Type B pancreatic cell (in vitro differentiated cells): Measurements from ENCODE around the gene FOSL1. TPM values are rescaled to one million over a fixed set of nuclear protein-coding genes. Genes with fewer than 3 reads are reported as not detected.

Source experiments
- DNase-seq: peaks from one replicate; pipeline ENCODE4 v3.0.0; 2021; ENCODE audit warnings: mixed read lengths; ENCODE audit not compliant: unreplicated experiment; ENCODE audit errors: extremely low spot score
- H3K27ac Mint-ChIP-seq: 2 replicates; pipeline ENCODE4 v1.8.0; 2021; ENCODE audit warnings: mild to moderate bottlenecking, mixed read lengths
- H3K27me3 Mint-ChIP-seq: 2 replicates; pipeline ENCODE4 v1.8.0; 2021; ENCODE audit warnings: mixed read lengths
- H3K36me3 Mint-ChIP-seq: 2 replicates; pipeline ENCODE4 v1.8.0; 2021; ENCODE audit warnings: mixed read lengths
- H3K4me1 Mint-ChIP-seq: one replicate; pipeline ENCODE4 v1.8.0; 2021; ENCODE audit warnings: mixed read lengths; ENCODE audit not compliant: unreplicated experiment
- H3K4me3 Mint-ChIP-seq: 2 replicates; pipeline ENCODE4 v1.8.0; 2021; ENCODE audit warnings: mild to moderate bottlenecking, mixed read lengths
- H3K9me3 Mint-ChIP-seq: 2 replicates; pipeline ENCODE4 v1.8.0; 2021; ENCODE audit warnings: mixed read lengths
- total RNA-seq: library from RNA; stranded (reverse); gene quantifications from 2 replicates; pipeline ENCODE4 v1.2.1, GENCODE V29; 2021; ENCODE audit warnings: low replicate concordance
- TF ChIP-seq, protein P1 (sequence below): fragments of 200-600 bp; sonication (generic); conservative IDR thresholded peaks from 2 replicates; pipeline ENCODE4 v1.5.0; 2021; ENCODE audit warnings: antibody characterized with exemption, mild to moderate bottlenecking

The FOSL1 gene
- total RNA-seq, 1 donor from 2014 or later = 2.1 TPM

DNA sequence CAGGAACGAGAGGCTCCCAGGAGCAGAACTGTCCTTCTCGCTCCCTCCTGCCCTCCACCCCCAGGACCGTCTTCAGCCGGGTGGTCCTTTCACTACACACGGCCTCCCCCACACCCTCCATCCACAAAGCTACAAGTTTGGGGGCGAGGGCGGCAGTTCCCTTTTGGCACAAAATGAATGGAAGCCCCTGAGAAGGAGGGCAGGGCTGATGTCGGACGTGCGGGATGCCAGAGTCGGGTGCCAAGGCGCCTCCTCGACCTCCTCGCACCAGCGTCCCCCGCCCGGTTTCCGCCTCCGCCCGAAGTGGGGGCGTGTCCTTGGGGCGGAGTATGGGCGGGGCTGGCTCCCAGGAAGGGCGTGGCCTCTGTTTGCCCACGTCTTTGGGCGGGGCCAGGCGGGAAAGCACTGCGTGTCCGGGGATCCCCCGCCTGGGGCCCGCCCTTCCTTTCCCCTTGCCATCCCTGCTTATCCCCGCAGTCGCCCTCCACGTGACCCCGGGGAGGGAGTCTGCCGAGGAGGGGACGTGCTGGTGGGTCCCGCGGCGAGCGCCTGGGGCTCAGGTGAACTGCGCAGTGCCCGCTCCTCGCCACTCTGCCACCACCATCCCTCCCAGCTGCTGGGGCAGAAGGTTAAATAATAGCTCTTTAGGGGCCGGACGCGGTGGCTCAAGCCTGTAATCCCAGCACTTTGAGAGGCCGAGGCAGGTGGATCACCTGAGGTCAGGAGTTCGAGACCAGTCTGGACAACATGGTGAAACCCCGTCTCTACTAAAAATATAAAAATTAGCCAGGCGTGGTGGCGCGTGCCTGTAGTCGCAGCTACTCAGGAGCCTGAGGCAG lies 26.7 kb downstream of the FOSL1 start:
- H3K4me3 Mint-ChIP-seq = peak overlapping the region; percentile 94
- peaks cover 4% of the 10 kb centered on the region for H3K4me1 Mint-ChIP-seq
- H3K9me3 Mint-ChIP-seq = no peaks in the 10 kb centered on the region
- no peaks in the 10 kb centered on the region for H3K36me3 Mint-ChIP-seq
- DNase-seq = peak; percentile 96
- TF ChIP-seq, protein P1, sequence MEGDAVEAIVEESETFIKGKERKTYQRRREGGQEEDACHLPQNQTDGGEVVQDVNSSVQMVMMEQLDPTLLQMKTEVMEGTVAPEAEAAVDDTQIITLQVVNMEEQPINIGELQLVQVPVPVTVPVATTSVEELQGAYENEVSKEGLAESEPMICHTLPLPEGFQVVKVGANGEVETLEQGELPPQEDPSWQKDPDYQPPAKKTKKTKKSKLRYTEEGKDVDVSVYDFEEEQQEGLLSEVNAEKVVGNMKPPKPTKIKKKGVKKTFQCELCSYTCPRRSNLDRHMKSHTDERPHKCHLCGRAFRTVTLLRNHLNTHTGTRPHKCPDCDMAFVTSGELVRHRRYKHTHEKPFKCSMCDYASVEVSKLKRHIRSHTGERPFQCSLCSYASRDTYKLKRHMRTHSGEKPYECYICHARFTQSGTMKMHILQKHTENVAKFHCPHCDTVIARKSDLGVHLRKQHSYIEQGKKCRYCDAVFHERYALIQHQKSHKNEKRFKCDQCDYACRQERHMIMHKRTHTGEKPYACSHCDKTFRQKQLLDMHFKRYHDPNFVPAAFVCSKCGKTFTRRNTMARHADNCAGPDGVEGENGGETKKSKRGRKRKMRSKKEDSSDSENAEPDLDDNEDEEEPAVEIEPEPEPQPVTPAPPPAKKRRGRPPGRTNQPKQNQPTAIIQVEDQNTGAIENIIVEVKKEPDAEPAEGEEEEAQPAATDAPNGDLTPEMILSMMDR = no peak
- H3K27ac Mint-ChIP-seq = peak overlapping the region; percentile 88
- peaks cover 5% of the 10 kb centered on the region for H3K27me3 Mint-ChIP-seq

DNA sequence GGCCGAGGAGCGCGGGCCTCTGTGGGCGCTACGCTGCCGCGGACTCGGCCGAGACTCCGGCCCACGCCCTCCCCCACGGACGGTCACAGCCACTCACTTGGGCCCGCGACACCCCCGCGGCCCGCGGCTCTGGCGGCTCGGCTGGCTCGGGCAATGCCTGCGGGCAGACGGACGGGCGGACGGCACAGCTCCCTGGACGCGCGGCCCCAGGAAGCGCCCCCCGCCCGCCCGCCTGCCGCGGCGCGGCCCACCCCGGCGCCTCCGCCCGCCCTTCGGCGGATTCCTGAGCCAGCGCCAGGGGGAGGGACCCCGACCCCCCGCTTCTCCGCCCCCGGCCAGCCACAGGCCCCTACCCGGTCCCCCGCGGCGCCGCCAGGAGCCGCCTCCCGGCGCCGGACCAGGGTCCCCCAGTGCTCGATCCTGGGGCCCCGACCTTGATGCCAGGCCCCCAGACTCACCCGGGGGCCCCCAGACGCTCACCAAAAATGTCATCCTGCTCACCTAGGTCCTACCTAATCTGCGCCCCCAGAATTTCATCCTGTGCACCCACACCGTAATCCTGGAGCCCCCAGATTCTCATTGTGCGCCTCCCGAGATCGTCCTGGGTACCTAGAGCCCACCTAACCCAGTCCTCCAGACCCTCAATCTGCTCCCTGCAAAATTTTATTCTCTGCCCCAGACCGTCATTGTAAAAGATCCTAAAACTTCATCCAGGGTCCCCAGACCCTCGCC lies 27.4 kb downstream of the FOSL1 start, which contains the start of gene EFEMP2:
TSS of gene EFEMP2 (minus strand) at position 215 of the 732 bp plus-strand sequence. CDS start 446 bp downstream, outside the sequence.
- DNase-seq = no peak
- TF ChIP-seq, protein P1 = no peak
- Mint-ChIP-seq H3K27me3 (peaks cover 5% of the 10 kb centered on the region), H3K9me3 (no peaks in the 10 kb centered on the region), H3K4me1 (peaks cover 5% of the 10 kb centered on the region), H3K27ac (peak within 1 kb of the TSS; percentile 88), H3K4me3 (peak within 1 kb of the TSS; percentile 94), H3K36me3 (no peaks in the 10 kb centered on the region)

DNA sequence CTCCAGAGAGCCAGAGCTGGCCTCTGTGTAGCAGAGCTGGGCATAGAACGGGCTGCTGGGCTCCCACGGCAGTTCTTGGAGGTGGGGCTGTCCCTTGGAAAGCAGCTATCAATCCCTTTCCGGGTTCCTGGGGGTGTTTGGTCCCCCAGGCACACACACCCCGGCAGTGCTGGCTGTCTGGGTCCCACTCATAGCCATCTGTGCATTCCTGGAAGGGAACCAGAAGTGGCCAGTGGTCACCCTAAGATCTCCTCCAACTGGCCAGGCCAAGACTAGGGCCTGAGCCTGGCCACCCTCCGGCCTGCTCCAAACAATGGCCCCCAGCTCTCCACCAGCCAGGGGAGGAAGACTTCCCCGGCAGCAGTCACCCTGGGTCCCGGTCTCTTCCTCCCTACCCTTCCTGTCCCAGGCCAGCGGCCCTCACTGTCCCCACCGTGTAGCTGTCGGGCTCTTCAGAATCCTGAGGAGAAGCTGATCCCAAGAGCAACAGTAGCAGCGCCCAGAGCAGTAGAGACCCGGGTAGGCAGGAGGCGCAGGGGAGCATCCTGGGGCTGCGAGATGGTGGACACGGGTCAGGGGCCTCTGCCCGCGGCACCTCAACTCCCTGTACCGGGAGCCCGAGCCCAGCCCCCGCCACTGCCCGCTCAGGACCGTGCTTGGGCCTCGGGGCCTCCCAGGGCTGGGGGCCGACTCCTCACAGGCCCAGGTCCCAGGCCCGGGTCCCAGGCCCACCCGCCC lies 28.2 kb downstream of the FOSL1 start:
- Mint-ChIP-seq H3K9me3 (no peaks in the 10 kb centered on the region), H3K27ac (peak overlapping the region; percentile 43), H3K27me3 (peaks cover 5% of the 10 kb centered on the region), H3K4me3 (peak overlapping the region; percentile 69), H3K36me3 (no peaks in the 10 kb centered on the region), H3K4me1 (peaks cover 12% of the 10 kb centered on the region)
- TF ChIP-seq, protein P1 = no peak
- DNase-seq = no peak

DNA sequence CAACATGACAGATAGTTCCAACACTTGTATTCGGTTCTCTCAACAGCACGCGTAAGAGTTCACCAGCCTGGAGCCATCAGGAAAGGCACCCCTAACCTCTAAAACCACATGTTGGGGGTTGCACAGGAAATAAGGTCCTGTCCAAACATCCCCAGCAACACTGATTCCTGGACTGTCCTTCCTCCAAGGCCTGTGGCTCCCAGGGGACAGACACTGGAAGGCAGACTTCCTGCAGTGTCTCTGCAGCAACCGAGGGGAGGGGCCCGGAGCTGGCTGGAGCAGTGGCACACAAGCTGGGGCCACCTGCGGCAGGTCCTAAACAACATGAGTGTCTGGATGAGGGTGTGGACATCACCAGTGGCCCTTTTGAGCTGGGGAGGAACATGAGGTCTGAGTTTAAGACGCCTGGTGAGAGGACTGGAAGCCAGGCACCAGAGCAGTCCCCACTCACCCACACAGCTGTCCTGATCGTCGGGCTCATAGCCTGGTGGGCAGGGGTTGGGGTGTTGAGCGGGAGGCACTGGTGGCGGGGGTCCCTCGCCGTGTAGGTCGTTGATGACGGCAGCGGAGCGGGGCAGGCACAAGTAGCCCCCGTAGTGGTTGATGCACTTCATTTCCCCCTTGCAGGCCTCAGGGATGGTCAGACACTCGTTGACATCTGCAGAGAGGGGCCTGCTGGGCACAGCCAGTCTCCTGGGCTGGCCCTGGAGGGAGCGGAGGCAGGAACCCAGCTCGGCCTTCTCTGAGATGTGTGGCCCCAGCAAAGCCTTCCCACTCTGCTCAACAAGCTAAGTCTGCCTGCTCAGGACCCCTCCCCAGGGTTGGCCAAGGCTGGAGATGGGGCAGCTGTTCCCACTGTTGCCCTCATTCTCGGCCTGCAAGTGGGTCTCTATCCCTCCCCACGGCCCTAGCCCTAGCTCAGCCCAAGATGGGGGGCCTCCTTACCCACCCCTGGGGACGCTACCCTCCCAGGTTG lies 29.2 kb downstream of the FOSL1 start:
- H3K4me1 Mint-ChIP-seq = peaks cover 12% of the 10 kb centered on the region

More for the DNA sequence above, 29.2 kb downstream of the FOSL1 start:
- Mint-ChIP-seq H3K4me3 (peak overlapping the region; percentile 69), H3K27me3 (peaks cover 5% of the 10 kb centered on the region), H3K27ac (peak overlapping the region; percentile 78), H3K36me3 (no peaks in the 10 kb centered on the region), H3K9me3 (no peaks in the 10 kb centered on the region)
- TF ChIP-seq, protein P1 = no peak
- no peak for DNase-seq
